GM21529 (cell line): ENCODE results near the gene ASPA.

ENCODE experiments used
- ATAC-seq: cut with Tn5 transposase; IDR thresholded peaks from one replicate; pipeline ENCODE4 v1.9.1; 2021; ENCODE audit not compliant: unreplicated experiment

ASPA gene

GRCh38 chr17:3532859-3533142 is 57.0 kb downstream of the ASPA start:
- ATAC-seq = no peak

- ATAC-seq = no peak
Measured at GRCh38 chr17:3533752-3534151, 58.0 kb downstream of the ASPA start.

DNA sequence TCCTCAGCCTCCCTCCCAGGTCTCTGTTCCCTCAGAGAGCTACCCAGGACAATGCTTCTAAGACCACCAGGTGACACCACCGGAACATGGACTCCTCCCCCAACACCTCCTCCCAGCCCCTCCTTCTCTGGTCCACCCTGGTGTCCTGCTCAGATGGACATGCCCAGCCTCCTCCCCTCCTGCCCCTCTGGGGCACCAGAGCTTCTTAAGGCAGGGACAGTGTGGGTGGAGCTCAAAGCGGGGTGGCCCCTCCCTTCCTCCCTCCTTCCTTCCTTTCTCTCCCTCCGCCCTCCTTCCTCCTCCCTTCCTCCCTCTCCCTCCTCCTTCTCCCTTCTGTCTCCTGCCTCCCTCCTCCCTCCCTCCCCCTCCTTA is 59.1 kb downstream of the ASPA start:
- ATAC-seq = no peak

- no peak for ATAC-seq
Measured at GRCh38 chr17:3535253-3535995, 59.6 kb downstream of the ASPA start.

- ATAC-seq = no peak
Measured at GRCh38 chr17:3536716-3537115, 60.9 kb downstream of the ASPA start.

GRCh38 chr17:3539881-3540540 is 64.2 kb downstream of the ASPA start:
- no peak for ATAC-seq

DNA sequence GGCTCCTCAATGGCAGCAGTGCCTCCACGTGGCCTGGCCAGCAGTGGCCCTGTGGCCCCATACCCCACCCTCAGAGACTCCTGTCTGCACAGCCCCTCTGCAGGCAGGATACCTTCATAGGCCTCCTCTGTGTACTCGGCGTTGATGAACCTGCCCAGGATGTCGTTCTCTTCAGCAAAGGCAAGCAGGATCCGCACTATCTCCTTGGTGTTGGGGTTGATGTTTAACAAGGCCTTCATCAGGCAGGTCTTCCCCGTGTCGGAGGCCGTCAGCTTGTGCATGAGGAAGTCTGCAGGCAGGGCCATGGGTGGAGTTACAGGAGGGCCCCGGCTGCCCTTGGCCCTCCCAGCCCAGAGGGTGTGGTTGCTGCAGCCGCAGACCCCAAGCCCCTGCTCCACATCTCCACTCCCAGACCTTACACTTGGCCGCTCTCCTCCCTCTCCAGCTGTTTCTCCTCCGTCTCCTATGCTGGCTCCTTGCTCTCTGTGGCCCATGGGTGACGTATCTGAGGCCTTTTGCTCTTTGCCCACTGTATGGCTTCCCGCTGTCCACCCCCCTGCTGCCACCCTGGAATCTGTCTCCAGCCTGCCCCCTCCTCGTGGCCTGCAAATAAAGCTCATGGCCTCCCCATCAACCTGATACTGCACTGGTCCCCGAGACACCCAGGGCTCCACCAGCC is 66.8 kb downstream of the ASPA start:
- no peak for ATAC-seq

GRCh38 chr17:3543453-3543852 is 67.7 kb downstream of the ASPA start:
- no peak for ATAC-seq

DNA sequence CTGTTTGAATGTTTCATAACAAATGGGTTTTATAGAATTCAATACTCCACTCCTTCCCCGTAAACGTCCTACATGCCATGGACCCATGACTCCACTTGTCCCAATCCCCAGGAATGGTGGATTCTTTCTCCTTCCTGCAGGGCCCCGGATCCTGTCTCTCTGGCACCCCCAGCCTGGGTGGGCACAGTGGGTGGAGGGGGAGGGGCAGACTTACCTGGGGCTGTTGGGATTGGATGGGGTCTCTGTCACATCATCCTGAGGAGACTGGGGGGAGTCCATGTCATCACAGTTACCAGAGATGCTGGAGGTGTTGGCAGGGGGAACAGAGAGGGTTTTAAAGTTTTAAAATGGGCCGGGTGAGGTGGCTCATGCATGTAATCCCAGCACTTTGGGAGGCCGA is 68.6 kb downstream of the ASPA start:
- no peak for ATAC-seq

GRCh38 chr17:3545151-3545550 is 69.4 kb downstream of the ASPA start:
- ATAC-seq = no peak

GRCh38 chr17:3546521-3546920 is 70.7 kb downstream of the ASPA start:
- ATAC-seq = no peak

- no peak for ATAC-seq
Measured at GRCh38 chr17:3546997-3547396, 71.2 kb downstream of the ASPA start.

GRCh38 chr17:3547628-3548027 is 71.8 kb downstream of the ASPA start:
- no peak for ATAC-seq

DNA sequence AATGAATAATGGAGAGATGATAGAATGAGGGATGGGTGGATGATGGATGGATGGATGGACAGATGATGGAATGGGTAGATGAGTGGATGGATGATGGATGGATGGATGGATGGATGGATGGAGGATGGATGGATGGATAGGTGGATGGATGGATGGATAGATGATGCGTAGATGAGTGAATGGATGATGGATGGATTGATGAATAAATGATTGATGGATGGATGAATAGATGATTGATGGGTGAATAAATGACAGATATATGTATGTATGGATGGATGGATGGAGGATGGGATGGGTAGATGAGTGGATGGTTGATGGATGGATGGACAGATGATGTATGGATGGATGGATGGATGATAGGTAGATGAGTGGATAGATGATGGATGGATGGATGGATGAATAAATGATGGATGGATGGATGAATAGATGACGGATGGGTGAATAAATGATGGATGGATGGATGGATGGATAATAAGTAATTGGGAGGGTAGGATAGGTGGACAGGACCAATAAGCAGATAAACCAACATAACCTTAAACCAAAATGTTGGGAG is 73.9 kb downstream of the ASPA start:
- ATAC-seq = no peak

GRCh38 chr17:3551189-3551588 is 75.4 kb downstream of the ASPA start:
- ATAC-seq = no peak

- no peak for ATAC-seq
Measured at GRCh38 chr17:3552916-3553315, 77.1 kb downstream of the ASPA start.
